Astrocyte of the cerebellum (primary cell): ENCODE measurements around the gene GNAQ.

Experiments used
- DNase-seq: peaks from one replicate; pipeline ENCODE4 v3.0.0-alpha.2; 2011; ENCODE audit warnings: low read depth
- H3K4me3 ChIP-seq: 2 replicates; pipeline ENCODE4 v1.5.1; 2011; ENCODE audit warnings: mild to moderate bottlenecking, low read depth, low read length, moderate library complexity
- CTCF ChIP-seq: IDR thresholded peaks from 2 replicates; pipeline ENCODE4 v1.5.1; 2012; ENCODE audit warnings: low read length, low read depth, moderate library complexity, mild to moderate bottlenecking; ENCODE audit errors: missing control alignments
- in situ Hi-C: cut with HindIII; loops from 2 replicates; pipeline ENCODE4 v1.10.0; 2017; ENCODE audit warnings: low sequenced_read_pairs

GNAQ gene

GRCh38 chr9:77981907-77982306, 49.7 kb downstream of the GNAQ start:
- no peak for DNase-seq
- in situ Hi-C loops, result no loop called here
- TF ChIP-seq CTCF, result no peak
- no peak overlapping the region for H3K4me3 ChIP-seq

- peak; percentile 11 for DNase-seq
- in situ Hi-C loops, result no loop called here
- no peak for TF ChIP-seq CTCF
- no peak overlapping the region for H3K4me3 ChIP-seq
Measured at GRCh38 chr9:77981332-77981731, 50.3 kb downstream of the GNAQ start.

- no peak for TF ChIP-seq CTCF
- H3K4me3 ChIP-seq, result no peak overlapping the region
- in situ Hi-C loops, result no loop called here
- DNase-seq, result no peak
Measured at GRCh38 chr9:77980622-77981021, 51.0 kb downstream of the GNAQ start.

GRCh38 chr9:77978086-77978781, 53.4 kb downstream of the GNAQ start:
- no peak for TF ChIP-seq CTCF

GRCh38 chr9:77977210-77977611, 54.4 kb downstream of the GNAQ start:
- in situ Hi-C loops, result no loop called here
- peak; percentile 58 for TF ChIP-seq CTCF
- peak; percentile 52 for DNase-seq
- no peak overlapping the region for H3K4me3 ChIP-seq

More at GRCh38 chr9:77978086-77978781, 53.4 kb downstream of the GNAQ start:
- in situ Hi-C loops, result no loop called here
- DNase-seq, result no peak
- no peak overlapping the region for H3K4me3 ChIP-seq

- no peak for DNase-seq
- in situ Hi-C loops, result no loop called here
- H3K4me3 ChIP-seq, result no peak overlapping the region
- TF ChIP-seq CTCF, result no peak
Measured at GRCh38 chr9:77975806-77976205, 55.8 kb downstream of the GNAQ start.
